NCI-H1092 treated with DMSO at 0.1 percent for 48 hours (cell line): ENCODE results near the gene SLC10A4.
A peak's percentile ranks its signal among the peaks of the same experiment; 100 is the strongest.
"Not testable (repeated sequence)": the region's sequence is repeated elsewhere in the genome, so short reads cannot be mapped to it uniquely, and the experiment has no call there.

Experiments
- DNase-seq: peaks from one replicate; lab custom pipeline; 2025; lab: John Stamatoyannopoulos, UW

Gene SLC10A4, protein sequence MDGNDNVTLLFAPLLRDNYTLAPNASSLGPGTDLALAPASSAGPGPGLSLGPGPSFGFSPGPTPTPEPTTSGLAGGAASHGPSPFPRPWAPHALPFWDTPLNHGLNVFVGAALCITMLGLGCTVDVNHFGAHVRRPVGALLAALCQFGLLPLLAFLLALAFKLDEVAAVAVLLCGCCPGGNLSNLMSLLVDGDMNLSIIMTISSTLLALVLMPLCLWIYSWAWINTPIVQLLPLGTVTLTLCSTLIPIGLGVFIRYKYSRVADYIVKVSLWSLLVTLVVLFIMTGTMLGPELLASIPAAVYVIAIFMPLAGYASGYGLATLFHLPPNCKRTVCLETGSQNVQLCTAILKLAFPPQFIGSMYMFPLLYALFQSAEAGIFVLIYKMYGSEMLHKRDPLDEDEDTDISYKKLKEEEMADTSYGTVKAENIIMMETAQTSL

DNA sequence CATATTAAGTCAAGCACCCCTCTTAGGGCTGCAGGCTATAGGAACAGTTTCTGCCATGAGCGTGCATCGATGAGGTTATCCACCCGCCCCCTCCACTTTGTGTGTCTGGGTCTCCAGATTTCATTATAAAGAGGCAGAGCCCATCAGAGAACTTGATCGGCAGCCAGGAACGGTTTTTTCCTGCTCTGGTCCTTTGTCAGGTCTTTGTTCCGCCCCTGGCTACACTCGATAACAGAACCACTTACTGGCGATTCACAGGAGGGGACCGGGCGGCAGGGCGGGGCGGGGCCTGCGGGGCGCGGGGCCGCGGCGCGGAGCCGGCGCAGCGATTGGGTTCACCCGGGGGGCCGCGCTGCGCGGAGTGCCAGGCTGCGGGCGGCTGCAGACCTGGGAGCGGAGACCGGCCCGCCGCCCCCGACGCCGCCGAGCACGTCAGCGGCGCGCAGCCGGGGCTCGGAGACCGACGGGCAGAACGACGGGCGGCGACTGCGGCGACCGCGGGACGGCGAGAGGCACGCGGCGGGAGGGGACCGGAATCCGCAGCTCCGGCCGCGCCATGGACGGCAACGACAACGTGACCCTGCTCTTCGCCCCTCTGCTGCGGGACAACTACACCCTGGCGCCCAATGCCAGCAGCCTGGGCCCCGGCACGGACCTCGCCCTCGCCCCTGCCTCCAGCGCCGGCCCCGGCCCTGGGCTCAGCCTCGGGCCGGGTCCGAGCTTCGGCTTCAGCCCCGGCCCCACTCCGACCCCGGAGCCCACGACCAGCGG is at the start of gene SLC10A4:
Gene SLC10A4 (plus strand): TSS at position 338 of the 771 bp plus-strand sequence. CDS start 219 bp downstream, at position 557.
- peak; percentile 91 for DNase-seq

DNA sequence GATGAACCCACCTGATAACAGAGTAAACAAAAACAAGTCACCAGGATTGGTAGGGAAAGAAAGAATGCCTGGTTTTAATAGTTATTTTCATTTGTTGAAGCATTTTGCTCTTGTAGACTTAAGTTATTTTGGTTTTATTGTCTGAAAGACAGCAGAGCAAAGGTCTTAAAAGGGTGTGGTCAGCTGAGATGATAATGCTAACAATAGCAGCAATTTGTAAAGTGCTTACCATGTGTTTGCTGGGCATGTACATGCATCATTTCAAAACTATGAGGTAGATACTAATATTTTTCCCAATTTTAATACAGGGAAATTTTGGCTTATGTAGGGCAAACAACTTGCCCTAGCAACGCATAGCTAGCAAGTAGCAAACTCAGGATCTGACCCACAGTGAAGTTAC is 46.8 kb upstream of the SLC10A4 start:
- DNase-seq, result no peak

DNA sequence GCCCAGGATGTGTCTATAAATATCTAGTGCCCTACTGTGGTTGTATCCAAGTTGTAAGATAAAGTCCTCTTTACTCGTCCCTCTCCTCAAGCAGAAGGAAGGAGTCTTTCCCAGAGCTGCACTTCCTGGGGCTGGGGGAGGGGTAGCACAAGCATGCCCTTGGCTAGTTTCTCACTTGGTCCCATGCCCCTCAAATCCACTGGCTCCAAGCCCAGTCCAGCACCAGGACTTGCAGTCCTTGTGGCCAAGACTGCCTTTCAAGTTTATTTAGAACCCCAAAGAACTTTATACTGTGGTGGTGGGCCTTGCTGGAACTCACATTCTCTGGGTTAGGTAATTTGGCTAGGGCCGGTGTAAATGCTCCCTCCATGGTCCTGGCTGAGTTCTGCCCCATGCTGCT is 43.2 kb upstream of the SLC10A4 start:
- DNase-seq, result no peak

DNA sequence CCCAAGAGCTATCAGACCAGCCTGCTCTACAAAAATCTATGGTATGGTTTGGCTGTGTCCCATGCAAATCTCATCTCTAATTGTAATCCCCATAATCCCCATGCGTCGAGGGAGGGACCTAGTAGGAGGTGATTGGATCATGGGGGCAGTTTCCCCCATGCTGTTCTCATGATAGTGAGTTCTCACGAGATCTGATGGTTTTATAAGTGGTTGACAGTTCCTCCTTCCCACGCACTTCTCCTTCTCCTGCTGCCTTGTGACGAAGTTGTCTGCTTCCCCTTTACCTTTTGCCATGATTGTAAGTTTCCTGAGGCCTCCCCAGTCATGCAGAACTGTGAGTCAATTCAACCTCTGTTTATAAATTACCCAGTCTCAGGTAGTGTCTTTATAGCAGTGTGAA is 42.2 kb upstream of the SLC10A4 start:
- DNase-seq, result not testable (repeated sequence)

DNA sequence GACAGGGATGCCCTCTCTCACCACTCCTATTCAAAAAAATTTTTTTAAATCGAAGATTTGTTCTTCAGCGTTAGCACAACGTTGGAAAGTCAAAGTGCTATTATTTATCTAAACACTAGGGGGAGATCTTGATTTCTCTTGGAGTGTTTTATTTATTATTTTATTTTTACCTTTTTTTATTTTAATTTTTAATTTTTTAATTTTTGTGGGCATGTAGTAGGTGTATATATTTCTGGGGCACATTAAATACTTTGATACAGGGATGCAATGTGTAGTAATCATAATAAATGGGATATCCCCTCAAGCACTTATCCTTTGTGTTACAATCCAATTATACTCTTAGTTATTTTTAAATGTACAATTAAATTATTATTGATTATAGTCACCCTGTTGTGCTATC is 37.4 kb upstream of the SLC10A4 start:
- peak; percentile 23 for DNase-seq

DNA sequence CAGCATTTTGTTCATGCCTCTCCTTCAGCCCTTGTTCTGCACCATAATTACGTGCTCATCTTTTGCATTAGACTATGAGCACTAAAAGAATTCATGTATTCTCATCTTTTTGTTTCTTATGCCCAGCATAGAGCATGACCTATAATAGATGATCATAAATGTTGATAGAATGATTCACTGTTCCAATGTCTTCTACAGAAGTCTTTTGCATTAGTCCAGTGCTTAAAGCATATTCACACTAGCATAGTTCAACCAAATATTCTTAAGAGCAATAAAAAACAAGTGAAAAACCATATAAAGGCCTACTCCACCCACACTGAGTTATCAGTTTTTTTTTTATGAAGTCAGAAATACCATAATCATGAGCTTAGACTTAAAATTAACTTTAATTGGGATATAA is 36.5 kb upstream of the SLC10A4 start:
- no peak for DNase-seq

DNA sequence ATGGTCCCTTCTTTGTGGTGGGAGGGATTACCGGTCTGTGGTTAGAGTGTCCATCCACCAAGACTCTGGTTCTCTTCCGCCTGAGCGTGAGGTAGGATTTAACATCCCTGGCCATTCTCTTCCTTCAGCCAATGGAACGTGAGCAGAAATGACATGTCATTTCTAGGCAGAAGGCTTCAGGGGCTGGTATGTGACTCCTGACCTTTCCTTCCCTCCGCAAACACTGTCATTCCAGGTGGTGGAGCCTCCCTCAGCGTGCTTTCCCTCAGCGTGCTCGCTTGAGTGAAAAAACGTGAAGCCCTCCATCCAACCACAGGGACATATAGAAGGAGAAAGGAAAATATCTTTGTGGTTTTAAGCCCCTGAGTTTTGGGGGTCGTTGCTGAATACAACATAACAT is 34.0 kb upstream of the SLC10A4 start:
- no peak for DNase-seq

DNA sequence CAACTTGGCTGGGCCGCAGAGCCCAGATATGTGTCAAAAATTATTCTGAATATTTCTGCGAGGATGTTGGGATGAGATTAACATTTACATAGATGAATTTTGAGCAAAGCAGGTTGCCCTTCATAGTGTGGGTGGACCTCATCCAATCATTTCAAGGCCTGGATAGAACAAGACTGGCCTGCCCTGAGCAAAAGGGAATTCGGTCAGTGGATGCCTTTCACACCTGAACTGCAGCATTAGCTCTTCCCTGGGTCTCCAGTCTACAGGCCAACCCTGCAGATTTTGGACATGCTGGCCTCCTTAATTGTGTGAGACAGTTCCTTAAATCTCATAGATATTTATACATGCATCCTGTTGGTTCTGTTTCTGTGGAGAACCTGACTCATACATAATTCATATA is 32.4 kb upstream of the SLC10A4 start:
- DNase-seq, result no peak

DNA sequence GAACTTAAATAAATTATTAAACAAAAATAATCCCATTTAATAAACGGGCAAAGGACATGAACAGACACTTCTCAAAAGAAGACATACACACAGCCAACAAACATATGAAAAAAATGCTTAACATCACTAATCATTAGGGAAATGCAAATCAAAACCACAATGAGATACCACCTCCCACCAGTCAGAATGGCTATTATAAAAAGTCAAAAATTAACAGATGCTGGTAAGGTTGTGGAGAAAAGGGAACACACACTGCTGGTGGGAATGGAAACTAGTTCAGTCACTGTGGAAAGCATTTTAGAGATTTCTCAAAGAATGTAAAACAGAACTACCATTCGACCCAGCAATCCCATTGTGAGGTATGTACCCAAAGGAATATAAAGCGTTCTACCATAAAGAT is 31.5 kb upstream of the SLC10A4 start:
- DNase-seq, result not testable (repeated sequence)

DNA sequence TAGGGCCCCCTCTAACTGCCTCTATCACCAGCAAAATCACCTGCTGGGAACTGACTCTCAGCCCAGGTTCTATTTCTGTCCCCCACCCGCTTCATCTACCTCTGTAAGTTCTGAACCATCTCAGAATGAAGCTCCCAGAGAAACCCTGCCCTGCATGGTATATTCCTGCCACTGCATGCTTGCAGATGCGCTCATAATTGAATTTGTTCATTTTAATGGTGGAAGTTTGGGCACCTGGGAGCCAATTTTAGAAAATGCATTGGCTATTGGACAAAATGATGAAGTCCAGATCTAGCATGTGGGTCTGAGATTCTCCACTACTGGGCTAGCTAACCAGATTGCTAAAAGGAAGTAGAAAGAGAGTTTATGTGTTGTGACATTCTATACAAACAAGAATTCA is 28.6 kb upstream of the SLC10A4 start:
- DNase-seq, result no peak

DNA sequence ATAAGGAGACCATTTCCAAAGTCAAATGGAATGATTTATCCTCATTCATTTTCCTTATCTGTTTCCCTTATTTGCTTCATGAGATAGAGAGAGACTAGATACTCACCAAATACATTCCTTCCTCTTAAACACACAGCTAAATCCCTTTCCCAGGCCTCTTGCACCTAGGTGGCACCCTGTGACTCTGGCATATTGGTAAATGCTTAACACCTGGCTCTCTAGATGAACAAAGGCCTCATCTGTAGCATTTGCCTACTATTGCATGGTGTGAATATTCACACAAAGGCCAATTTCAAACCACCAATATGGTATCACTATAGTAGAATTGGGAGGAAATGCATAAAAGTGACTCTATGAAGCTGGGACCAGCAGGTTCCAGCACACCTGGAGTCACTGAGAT is 22.1 kb upstream of the SLC10A4 start:
- DNase-seq, result no peak

DNA sequence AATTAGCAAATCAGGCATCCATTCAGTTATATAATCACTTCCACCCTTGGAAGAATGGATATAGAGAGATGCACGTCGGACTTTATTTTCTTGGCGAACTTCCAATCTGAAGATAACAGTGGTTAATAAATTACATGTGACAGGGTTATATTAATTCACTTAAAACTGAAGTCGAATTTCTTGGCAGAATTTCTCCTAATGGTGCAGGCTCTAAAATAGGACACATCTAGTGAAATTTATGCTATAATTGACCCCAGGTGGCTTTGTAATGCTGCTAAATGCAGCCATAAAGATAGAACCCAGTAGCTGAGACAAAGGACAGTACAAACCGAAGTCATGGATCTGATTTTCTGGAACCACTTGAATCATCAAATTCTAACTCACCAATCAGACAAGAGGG is 20.8 kb upstream of the SLC10A4 start:
- no peak for DNase-seq

DNA sequence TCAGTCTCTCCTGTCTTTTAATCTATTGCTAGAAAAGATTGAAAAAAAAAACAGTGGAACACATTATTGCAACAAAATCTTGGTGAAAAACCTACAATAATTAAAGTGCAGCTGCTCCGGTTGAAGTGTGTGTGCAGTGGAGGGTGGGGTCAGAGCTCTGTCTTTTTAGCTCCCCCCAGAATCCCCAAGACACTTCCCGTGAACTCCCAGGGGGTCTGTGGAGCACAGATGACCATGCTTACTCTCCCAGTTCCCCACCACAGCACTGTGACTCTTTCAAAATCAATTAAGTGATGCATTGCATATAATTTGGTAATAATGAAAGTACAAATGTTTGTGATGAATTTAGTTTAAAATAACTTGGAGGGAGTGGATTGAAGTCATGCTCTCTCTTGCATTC is 15.7 kb upstream of the SLC10A4 start:
- DNase-seq, result no peak

DNA sequence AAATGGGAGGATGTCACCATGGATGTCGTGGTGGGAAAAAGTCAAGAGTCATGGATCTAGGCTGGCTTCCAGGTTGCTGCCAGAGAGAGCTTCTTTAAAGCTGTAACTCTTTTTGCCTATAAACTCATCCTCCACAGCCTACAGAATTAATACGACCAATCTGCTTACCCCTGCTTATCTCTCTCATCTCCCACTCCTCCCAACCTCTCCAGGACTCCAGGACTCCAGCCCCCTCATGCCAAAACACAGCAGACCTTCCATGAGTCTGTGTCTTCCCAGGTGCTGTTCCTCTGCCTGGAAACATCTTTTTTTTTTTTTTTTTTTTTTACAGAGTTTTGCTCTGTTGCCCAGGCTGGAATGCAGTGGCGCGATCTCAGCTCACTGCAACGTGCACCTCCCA is 15.3 kb upstream of the SLC10A4 start:
- no peak for DNase-seq

DNA sequence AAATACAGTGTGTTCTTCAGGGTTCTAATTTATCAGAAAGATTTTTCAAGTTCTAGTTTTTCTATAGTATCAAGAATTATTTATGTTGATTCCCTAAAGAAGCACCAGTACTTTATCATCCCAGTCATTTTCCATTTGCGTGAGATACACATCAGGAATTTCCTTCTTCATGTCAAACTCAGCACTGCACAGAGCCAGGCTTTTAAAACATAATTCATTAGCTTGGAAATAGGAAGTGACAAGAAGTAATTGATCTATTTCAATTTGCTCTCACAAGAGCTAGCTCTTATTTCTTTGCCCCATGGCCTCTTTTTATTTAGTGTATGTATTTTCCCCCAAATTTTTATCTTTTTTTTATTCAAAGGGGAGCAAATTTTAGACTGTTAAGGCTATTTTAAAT is 13.0 kb upstream of the SLC10A4 start:
- no peak for DNase-seq

DNA sequence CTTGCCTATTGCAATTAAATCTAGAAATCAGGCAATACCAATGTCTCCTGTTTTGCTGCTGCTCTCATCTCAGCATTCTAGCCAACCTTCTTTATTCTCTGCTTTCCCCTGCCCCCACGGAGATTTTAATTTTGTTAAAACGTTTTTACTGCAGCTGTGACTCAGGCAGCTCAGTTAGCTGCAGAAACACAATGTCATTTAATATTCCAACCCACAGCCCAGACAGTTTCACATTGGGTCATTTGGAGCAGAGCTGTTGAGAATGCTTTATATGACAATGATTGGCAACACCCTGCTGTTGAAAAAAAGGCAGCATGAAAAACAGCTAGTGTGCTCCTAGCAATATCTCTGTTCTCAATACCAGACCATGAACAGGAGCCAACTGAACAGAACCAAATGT is 12.6 kb upstream of the SLC10A4 start:
- no peak for DNase-seq

DNA sequence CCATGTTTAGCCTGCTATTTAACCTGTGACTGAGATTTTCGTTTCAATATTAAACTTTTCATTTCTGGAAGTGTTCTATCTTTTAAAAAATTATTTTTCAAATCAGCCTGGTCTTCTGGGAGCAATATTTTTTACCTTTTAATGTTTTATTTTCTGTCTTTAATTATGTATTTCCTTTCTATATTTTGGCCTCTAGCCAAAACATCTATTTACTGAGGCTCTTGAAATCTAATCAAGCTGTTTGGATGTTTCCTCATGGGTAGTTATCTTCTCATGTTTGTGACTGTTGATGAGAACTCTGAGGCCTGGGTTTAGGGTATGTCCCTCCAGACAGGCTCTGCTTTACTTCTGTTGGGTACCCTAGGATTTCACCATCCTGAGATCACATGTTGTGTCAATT is 10.3 kb upstream of the SLC10A4 start:
- DNase-seq, result no peak

DNA sequence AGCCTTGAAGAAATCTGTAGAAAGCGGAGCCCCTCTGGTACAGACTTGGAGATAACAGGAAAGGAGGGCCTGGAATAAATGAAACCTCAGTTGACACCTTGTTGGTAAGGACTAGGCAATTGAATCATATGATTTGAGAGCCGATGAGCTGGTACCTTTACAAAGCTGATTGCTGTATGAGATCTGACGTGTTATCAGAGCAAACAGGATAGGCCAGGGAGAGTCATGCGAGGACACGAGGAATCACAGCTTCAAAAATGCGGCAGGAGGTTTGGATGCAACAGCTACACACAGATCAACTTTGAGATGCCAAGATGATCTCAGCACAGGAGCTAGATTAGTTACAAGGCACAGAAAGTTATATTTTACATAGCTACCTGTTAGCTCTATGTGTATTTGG is 7.4 kb upstream of the SLC10A4 start:
- no peak for DNase-seq

DNA sequence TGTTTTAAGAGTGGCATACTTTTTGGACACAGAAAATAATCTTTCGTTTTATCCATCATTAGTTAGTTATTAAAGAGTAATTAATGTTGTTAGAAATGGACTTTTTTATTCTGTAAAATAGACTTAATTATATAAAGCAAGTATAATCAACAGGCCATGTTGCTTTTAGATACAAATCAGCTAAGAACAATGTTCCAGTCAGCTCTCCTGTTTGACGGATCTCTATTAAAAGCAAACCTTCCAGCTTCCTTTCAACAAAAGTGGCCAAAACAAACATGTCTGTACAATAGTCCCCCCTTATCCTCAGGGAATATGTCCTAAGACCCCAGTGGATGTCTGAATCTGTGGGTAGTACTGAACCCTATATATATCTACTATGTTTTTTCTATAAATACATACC is 4.9 kb upstream of the SLC10A4 start:
- no peak for DNase-seq

DNA sequence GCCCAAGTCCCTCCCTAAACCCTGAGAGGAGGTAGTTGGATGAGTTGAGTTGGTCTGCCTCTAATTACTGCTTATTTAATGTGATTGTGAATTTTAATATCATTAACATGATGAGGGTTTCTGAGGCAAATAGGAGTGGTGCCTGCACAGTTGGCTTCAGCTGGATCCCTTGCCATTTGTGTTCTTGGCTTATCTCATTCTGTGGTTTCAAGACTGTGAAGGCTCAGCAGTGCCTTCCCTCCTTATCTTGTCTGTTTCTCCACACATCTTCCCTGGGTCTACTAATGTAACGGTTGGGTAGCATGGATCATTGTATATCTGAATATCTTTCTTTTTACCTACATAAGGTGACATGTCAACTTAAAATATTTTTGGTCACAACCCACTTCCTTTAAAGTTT is 1.6 kb upstream of the SLC10A4 start:
- DNase-seq, result no peak

DNA sequence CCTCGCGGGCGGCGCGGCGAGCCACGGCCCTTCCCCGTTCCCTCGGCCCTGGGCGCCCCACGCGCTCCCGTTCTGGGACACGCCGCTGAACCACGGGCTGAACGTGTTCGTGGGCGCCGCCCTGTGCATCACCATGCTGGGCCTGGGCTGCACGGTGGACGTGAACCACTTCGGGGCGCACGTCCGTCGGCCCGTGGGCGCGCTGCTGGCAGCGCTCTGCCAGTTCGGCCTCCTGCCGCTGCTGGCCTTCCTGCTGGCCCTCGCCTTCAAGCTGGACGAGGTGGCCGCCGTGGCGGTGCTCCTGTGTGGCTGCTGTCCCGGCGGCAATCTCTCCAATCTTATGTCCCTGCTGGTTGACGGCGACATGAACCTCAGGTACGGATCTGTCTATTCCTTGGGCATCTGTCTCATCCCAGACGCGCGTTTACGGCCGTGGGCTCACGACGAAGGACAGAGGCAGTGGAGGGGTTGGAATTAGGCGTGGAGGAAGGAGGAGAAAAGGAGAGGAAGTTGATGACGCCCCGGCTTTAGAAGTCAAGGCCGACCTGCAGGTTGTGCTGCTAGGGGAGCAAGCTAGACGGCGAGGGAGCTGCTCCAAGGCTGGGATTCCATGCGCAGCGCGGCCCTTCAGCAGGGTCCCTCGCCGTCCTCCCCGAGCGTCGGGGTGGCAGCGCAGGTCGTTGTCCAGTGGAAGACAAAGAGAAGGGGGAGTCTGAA is 792 bp downstream of the SLC10A4 start:
- DNase-seq, result peak; percentile 25

DNA sequence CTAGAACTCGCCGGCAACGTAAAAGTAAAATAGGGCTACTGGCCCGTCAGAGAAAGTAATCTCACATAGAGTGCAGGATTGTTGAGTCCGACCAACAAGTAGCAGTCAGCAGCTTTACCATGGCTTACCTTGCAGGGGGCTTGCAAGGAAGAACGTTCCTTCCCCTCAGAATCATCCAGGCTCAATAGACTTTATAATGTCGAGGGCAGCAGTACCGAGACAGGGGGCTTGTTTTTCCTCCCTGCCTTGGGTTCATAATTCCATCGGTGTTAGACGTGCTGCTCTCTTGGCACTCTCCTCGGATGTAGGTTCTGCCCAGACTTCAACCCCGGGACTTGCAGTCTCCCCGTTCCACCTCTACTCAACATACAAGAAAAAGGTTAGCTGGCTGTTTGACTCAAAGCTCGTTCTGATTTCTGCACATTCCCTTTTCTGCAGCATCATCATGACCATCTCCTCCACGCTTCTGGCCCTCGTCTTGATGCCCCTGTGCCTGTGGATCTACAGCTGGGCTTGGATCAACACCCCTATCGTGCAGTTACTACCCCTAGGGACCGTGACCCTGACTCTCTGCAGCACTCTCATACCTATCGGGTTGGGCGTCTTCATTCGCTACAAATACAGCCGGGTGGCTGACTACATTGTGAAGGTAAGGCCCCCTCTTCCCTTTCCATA is 1.5 kb downstream of the SLC10A4 start:
- no peak for DNase-seq
